Right lobe of liver (tissue), 4 donors: ENCODE data around the gene SPOCK1.

Experiments
- CTCF ChIP-seq, 4 donors: fragments of 200-600 bp in 3 of 4; fragments of 450-650 bp in 1 of 4; IDR thresholded peaks; one replicate each; pipeline versions ENCODE4 v1.5.1 to v1.8.0; 2016 to 2022; ENCODE audit warnings: antibody characterized with exemption in 4 of 4, mild to moderate bottlenecking in 2 of 4
- POLR2A ChIP-seq: fragments of 450-650 bp; IDR thresholded peaks from one replicate; pipeline ENCODE4 v1.6.1; 2017; ENCODE audit warnings: antibody characterized with exemption, mild to moderate bottlenecking
- donor health status: DM: no; HTN: no; CAD: no.
- donor health status: DM: no; HTN: no; CAD: no.
- donor health status: DM: no; HTN: yes; CAD: no.

DNA sequence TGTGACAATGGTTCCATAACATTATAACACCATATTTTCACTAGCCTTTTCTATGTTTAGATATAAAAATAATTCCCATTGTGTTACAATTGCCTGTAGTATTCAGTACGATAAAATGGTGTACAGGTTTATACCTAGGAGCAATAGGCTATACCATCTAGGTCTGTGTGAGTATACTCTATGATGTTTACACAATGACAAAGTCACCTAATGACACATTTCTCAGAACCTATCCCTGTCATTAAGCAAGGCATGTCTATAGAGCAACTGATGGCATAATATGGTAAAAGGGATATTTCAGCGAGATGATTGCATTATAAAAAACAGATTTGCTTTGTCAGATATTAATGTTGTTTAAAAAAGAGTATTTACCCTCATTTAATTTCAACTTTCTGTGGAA lies 517.2 kb downstream of the SPOCK1 start:
- TF ChIP-seq POLR2A: no peak
- no peak for TF ChIP-seq CTCF (IDR thresholded peaks at IDR 0.05)
